GM23338 (cell line): Measurements from ENCODE around the gene FARP1. TPM values are rescaled to one million over a fixed set of nuclear protein-coding genes. Genes with fewer than 3 reads are reported as not detected.

ENCODE experiments used
- ATAC-seq: fragments of 200-7000 bp; cut with Tn5 transposase; 3 replicates; pipeline ENCODE4 v1.9.1; 2020
- DNase-seq: peaks from one replicate; pipeline ENCODE4 v3.0.0-alpha.2; 2015; ENCODE audit warnings: low spot score
- H2AFZ ChIP-seq: fragments of 200-600 bp; sonication (generic); 2 replicates; pipeline ENCODE4 v1.8.0; 2016; ENCODE audit warnings: antibody characterized with exemption, mild to moderate bottlenecking, moderate library complexity
- H3F3A ChIP-seq: fragments of 200-600 bp; sonication (generic); replicated peaks from 2 replicates; pipeline ENCODE4 v1.8.0; 2017; ENCODE audit warnings: antibody characterized with exemption, mixed run types, low read depth
- H3K27ac ChIP-seq: fragments of 200-600 bp; sonication (generic); 2 replicates; pipeline ENCODE4 v1.6.1; 2016; ENCODE audit warnings: low read depth
- H3K27me3 ChIP-seq: fragments of 200-600 bp; sonication (generic); 2 replicates; pipeline ENCODE4 v1.8.0; 2016; ENCODE audit warnings: mild to moderate bottlenecking, mixed run types, moderate library complexity; ENCODE audit not compliant: insufficient read depth
- H3K36me3 ChIP-seq: fragments of 200-600 bp; sonication (generic); 2 replicates; pipeline ENCODE4 v1.8.0; 2016; ENCODE audit warnings: mild to moderate bottlenecking; ENCODE audit not compliant: insufficient read depth
- H3K4me1 ChIP-seq: fragments of 200-600 bp; sonication (generic); 2 replicates; pipeline ENCODE4 v1.8.0; 2016; ENCODE audit warnings: mild to moderate bottlenecking, moderate library complexity; ENCODE audit not compliant: insufficient read depth
- H3K4me2 ChIP-seq: fragments of 200-600 bp; sonication (generic); 2 replicates; pipeline ENCODE4 v1.7.1; 2017; ENCODE audit warnings: mixed run types
- H3K4me3 ChIP-seq: fragments of 200-600 bp; sonication (generic); 2 replicates; pipeline ENCODE4 v1.6.1; 2016; ENCODE audit warnings: mixed run types
- H3K79me2 ChIP-seq: fragments of 200-600 bp; sonication (generic); replicated peaks from 2 replicates; pipeline ENCODE4 v1.8.0; 2017; ENCODE audit warnings: mild to moderate bottlenecking; ENCODE audit not compliant: insufficient read depth
- H3K9me2 ChIP-seq: fragments of 200-600 bp; sonication (generic); 2 replicates; pipeline ENCODE4 v1.8.0; 2017; ENCODE audit not compliant: insufficient read depth
- H4K20me1 ChIP-seq: fragments of 200-600 bp; sonication (generic); replicated peaks from 2 replicates; pipeline ENCODE4 v1.8.0; 2017; ENCODE audit warnings: mild to moderate bottlenecking; ENCODE audit not compliant: insufficient read depth
- H3K27ac Mint-ChIP-seq: 2 replicates; pipeline ENCODE4 v1.8.0; 2020; ENCODE audit warnings: inconsistent platforms, mild to moderate bottlenecking, moderate library complexity, mixed read lengths
- H3K27me3 Mint-ChIP-seq: 3 replicates; pipeline ENCODE4 v1.8.0; 2022; ENCODE audit warnings: low read depth, mild to moderate bottlenecking, moderate library complexity, mixed read lengths, inconsistent platforms; ENCODE audit not compliant: insufficient read depth, poor library complexity
- H3K36me3 Mint-ChIP-seq: 3 replicates; pipeline ENCODE4 v1.8.0; 2021; ENCODE audit warnings: low read depth, mild to moderate bottlenecking, inconsistent platforms, moderate library complexity, mixed read lengths
- H3K4me1 Mint-ChIP-seq: 3 replicates; pipeline ENCODE4 v1.8.0; 2020; ENCODE audit warnings: mild to moderate bottlenecking, inconsistent platforms, mixed read lengths
- H3K4me3 Mint-ChIP-seq: 3 replicates; pipeline ENCODE4 v1.8.0; 2021; ENCODE audit warnings: moderate library complexity, mild to moderate bottlenecking, inconsistent platforms, mixed read lengths
- H3K9me3 Mint-ChIP-seq: 3 replicates; pipeline ENCODE4 v1.8.0; 2020; ENCODE audit warnings: moderate library complexity, mild to moderate bottlenecking, inconsistent platforms, mixed read lengths
- CREB1 ChIP-seq: fragments of 250-450 bp; sonication (Bioruptor Pico); IDR thresholded peaks from 2 replicates; pipeline ENCODE4 v1.5.0; 2020; ENCODE audit warnings: low read depth, mild to moderate bottlenecking, moderate library complexity
- CTCF ChIP-seq, 2 experiments: fragments of 200-600 bp in 1 of 2; sonication (generic) in 1 of 2; conservative IDR thresholded peaks; 2 replicates each; pipeline versions ENCODE4 v1.5.1 to v1.6.1; 2016 to 2017; ENCODE audit warnings: antibody characterized with exemption in 2 of 2, low read depth in 2 of 2, mild to moderate bottlenecking in 2 of 2, moderate library complexity in 1 of 2
- ETS1 ChIP-seq: IDR thresholded peaks from 2 replicates; pipeline ENCODE4 v1.6.1; 2016; ENCODE audit warnings: antibody characterized with exemption
- EZH2 ChIP-seq: fragments of 200-600 bp; sonication (generic); IDR thresholded peaks from one replicate; pipeline ENCODE4 v1.8.0; 2017; ENCODE audit warnings: antibody characterized with exemption, mild to moderate bottlenecking, low read depth; ENCODE audit not compliant: unreplicated experiment
- EZH2phosphoT487 ChIP-seq: fragments of 200-600 bp; sonication (generic); IDR thresholded peaks from one replicate; pipeline ENCODE4 v1.8.1; 2018; ENCODE audit warnings: antibody characterized with exemption; ENCODE audit not compliant: unreplicated experiment
- JUNB ChIP-seq: IDR thresholded peaks from one replicate; pipeline ENCODE4 v1.6.1; 2016; ENCODE audit warnings: antibody characterized with exemption; ENCODE audit not compliant: unreplicated experiment
- NANOG ChIP-seq: IDR thresholded peaks from 2 replicates; pipeline ENCODE4 v1.6.1; 2016; ENCODE audit warnings: antibody characterized with exemption, borderline replicate concordance
- POLR2AphosphoS5 ChIP-seq: IDR thresholded peaks from 2 replicates; pipeline ENCODE4 v1.6.1; 2016; ENCODE audit warnings: antibody characterized with exemption, low read depth
- REST ChIP-seq: IDR thresholded peaks from one replicate; pipeline ENCODE4 v1.6.1; 2018; ENCODE audit warnings: antibody characterized with exemption; ENCODE audit not compliant: unreplicated experiment
- STAT1 ChIP-seq: IDR thresholded peaks from one replicate; pipeline ENCODE4 v1.6.1; 2016; ENCODE audit warnings: antibody characterized with exemption; ENCODE audit not compliant: unreplicated experiment
- ZNF114 ChIP-seq: fragments of 250-450 bp; sonication (Bioruptor Pico); IDR thresholded peaks from 2 replicates; pipeline ENCODE4 v1.5.0; 2020; ENCODE audit warnings: mild to moderate bottlenecking, moderate library complexity
- ZNF331 ChIP-seq: fragments of 250-450 bp; sonication (Bioruptor Pico); IDR thresholded peaks from 2 replicates; pipeline ENCODE4 v1.5.0; 2020; ENCODE audit warnings: low read depth, mild to moderate bottlenecking, moderate library complexity
- polyA plus RNA-seq: library from polyadenylated mRNA; unstranded; fragments of >200 nt; fragmentation: Nextera tagmentation; extraction: Ambion mirVana; gene quantifications from 2 replicates; pipeline ENCODE4 v1.2.1, GENCODE V29; 2016
- total RNA-seq: library from RNA; depleted of rRNA; stranded (reverse); fragments of >200 nt; shearing (Covaris generic); gene quantifications from 2 replicates; pipeline ENCODE4 v1.2.3, GENCODE V29; 2014

FARP1 gene
- total and polyA plus RNA-seq, 2 experiments from 2014 or later = 53.6 to 82.5 TPM

- no peak overlapping the region for H3K4me3 ChIP-seq
- no peaks in the 10 kb centered on the region for H3K79me2 ChIP-seq
- no peaks in the 10 kb centered on the region for H3K9me2 ChIP-seq
- H3K27ac ChIP-seq = no peak overlapping the region
- no peaks in the 10 kb centered on the region for H3F3A ChIP-seq
- no peaks in the 10 kb centered on the region for H3K36me3 ChIP-seq
- H3K4me1 ChIP-seq = no peaks in the 10 kb centered on the region
- TF ChIP-seq CTCF (conservative IDR thresholded peaks at IDR 0.05; ENCODE audit: low read depth in 2 of 2) (no peak), ETS1 (no peak)
- no peak overlapping the region for H2AFZ ChIP-seq
- Mint-ChIP-seq H3K36me3 (peaks cover 23% of the 10 kb centered on the region; the same call in 1 of the 3 replicates), H3K27me3 (no peaks in the 10 kb centered on the region), H3K27ac (no peak overlapping the region), H3K4me3 (no peak overlapping the region), H3K4me1 (no peaks in the 10 kb centered on the region), H3K9me3 (no peaks in the 10 kb centered on the region)
- H4K20me1 ChIP-seq = no peaks in the 10 kb centered on the region
- H3K4me2 ChIP-seq = no peak overlapping the region
- DNase-seq = no peak
- no peak for ATAC-seq
- no peaks in the 10 kb centered on the region for H3K27me3 ChIP-seq
Observed at GRCh38 chr13:98384739-98385138, 241.8 kb downstream of the FARP1 start.

- no peaks in the 10 kb centered on the region for H3K9me2 ChIP-seq
- H3K27me3 ChIP-seq = no peaks in the 10 kb centered on the region
- no peak overlapping the region for H3K4me2 ChIP-seq
- no peaks in the 10 kb centered on the region for H3K9me3 Mint-ChIP-seq
- H3K79me2 ChIP-seq = no peaks in the 10 kb centered on the region
- DNase-seq (no peak), ATAC-seq (no peak)
- no peaks in the 10 kb centered on the region for H3K36me3 ChIP-seq
- no peaks in the 10 kb centered on the region for H3K4me1 Mint-ChIP-seq
- H3K27ac Mint-ChIP-seq = no peak overlapping the region; the same call in 1 of the 2 replicates
- no peak overlapping the region for H2AFZ ChIP-seq
- no peaks in the 10 kb centered on the region for H3F3A ChIP-seq
- H3K4me1 ChIP-seq = no peaks in the 10 kb centered on the region
- H4K20me1 ChIP-seq = no peaks in the 10 kb centered on the region
- H3K36me3 Mint-ChIP-seq = peaks cover 28% of the 10 kb centered on the region
- no peaks in the 10 kb centered on the region for H3K27me3 Mint-ChIP-seq
- no peak overlapping the region for H3K4me3 Mint-ChIP-seq
- H3K27ac ChIP-seq = no peak overlapping the region
- no peak overlapping the region for H3K4me3 ChIP-seq
- no peak for TF ChIP-seq CREB1 (CRISPR knock-in tag)
- no peak for TF ChIP-seq JUNB
- TF ChIP-seq ZNF331 (CRISPR knock-in tag) = no peak
- no peak for TF ChIP-seq CTCF (conservative IDR thresholded peaks at IDR 0.05; ENCODE audit: low read depth in 2 of 2)
- no peak for TF ChIP-seq EZH2phosphoT487
- no peak for TF ChIP-seq NANOG
- TF ChIP-seq STAT1 = no peak
- no peak for TF ChIP-seq POLR2AphosphoS5
- TF ChIP-seq ETS1 = no peak
- TF ChIP-seq REST = no peak
- TF ChIP-seq ZNF114 (CRISPR knock-in tag) = no peak
- TF ChIP-seq EZH2 = no peak
Observed at GRCh38 chr13:98385606-98386005, 242.7 kb downstream of the FARP1 start.
